ENCODE data around the gene C12orf42.

C12orf42 gene

DNA sequence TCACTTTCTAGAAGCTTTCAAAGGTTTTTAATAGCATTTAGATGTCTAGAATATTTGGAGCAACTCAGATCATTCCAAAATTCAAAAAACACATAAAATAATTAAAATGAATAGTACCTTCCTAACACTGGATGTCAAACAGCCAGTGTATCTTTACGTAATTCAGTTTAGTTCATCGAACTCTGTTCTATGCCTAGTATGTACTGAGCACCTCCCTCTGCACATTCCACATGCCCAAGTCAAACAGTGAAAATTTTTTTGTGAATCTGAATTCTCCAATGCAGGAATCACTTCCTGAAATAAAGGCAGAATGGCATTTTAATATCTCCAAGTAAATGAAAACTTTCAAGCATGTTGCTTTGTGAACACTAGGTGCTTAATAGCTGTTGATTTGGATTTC is 192.3 kb downstream of the C12orf42 start:
- no peak overlapping the region for H3K4me3 ChIP-seq (ENCODE audit: low read depth in 1 of 2, low read length in 2 of 2)
- H3K9me3 ChIP-seq (ENCODE audit: control insufficient read depth in 1 of 2, low read length in 2 of 2), result no peaks in the 10 kb centered on the region
- no peaks in the 10 kb centered on the region for H3K36me3 ChIP-seq (ENCODE audit: control insufficient read depth in 1 of 2, insufficient read depth in 2 of 2, low read length in 2 of 2)
- no peak overlapping the region for H3K27ac ChIP-seq (ENCODE audit: low read length)
- peaks cover 0 to 3% of the 10 kb centered on the region in 2 donors for H3K4me1 ChIP-seq (ENCODE audit: control insufficient read depth in 1 of 2, insufficient read depth in 2 of 2, low read length in 2 of 2)
- H3K27me3 ChIP-seq (ENCODE audit: low read depth, low read length), result no peaks in the 10 kb centered on the region

DNA sequence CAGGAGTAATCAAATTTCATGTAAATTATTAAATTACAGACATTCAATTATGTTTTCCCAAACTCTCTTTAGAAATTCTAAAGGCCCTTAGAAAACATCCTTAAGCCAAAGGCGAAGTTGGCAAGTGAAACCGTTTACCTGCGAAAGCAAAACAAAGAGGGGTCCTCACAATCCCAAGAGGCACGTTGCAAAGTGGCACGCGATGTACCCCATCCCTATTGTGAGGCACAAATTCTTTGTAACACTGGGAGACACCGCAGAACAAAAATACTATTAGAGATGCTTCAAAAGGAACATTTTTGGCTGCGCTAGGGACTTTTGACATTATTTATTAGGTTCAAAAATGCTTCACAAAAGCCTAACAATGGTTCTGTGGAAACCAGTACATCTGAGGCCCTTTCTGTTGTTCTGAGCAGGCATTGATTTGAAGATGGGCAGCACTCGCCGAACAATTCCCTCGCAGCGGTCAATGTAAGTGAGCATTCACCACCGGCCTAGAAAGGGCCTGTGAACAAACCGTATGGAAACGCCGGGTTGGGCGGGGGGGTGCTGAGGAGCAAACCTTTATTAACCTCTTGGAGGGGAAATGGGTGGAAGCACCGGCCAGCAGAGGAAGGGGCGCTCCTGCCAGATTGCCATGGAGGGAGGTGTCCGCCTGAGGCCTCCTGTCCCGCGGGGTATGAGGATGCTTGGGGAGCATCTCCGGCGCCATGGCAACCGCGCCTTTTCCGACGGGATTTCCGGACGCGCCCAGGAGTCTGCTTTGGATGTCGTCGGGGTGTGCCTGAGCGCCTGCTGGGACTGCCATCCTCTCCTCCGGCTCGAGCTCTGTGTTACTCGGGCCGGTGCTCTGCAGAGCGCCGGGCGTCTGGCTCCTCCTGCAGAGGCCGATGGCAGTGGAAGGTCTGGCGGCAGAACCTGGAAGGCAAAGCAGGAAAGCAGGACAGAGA is 193.9 kb downstream of the C12orf42 start:
- Histone ChIP-seq H3K27me3 (ENCODE audit: low read depth, low read length) (no peaks in the 10 kb centered on the region), H3K9me3 (ENCODE audit: control insufficient read depth in 1 of 2, low read length in 2 of 2) (no peaks in the 10 kb centered on the region), H3K4me1 (ENCODE audit: control insufficient read depth in 1 of 2, insufficient read depth in 2 of 2, low read length in 2 of 2) (peaks cover 0 to 3% of the 10 kb centered on the region in 2 donors), H3K4me3 (ENCODE audit: low read depth in 1 of 2, low read length in 2 of 2) (no peak overlapping the region), H3K27ac (ENCODE audit: low read length) (no peak overlapping the region), H3K36me3 (ENCODE audit: control insufficient read depth in 1 of 2, insufficient read depth in 2 of 2, low read length in 2 of 2) (no peaks in the 10 kb centered on the region)

DNA sequence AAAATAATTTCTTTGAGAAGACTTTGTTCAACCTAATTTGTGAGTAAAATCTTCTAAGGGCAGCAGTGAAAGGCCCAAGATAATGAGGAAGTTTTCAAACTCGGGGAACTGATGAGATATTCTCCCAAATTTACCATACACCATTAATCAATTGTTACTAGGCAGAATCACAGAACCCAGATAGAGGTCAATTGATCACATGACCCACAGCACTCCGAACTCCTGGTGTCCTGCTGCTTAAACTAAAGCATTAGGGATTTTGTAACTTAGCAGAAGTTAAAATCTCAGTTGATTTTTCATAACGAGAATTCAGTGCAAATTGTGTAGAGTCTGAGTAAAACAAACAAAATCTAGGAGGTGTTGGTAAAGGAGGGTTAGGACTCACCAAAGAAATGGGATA is 207.8 kb downstream of the C12orf42 start:
- Histone ChIP-seq H3K4me3 (ENCODE audit: low read depth in 1 of 2, low read length in 2 of 2) (no peak overlapping the region), H3K27me3 (ENCODE audit: low read depth, low read length) (no peaks in the 10 kb centered on the region), H3K4me1 (ENCODE audit: control insufficient read depth in 1 of 2, insufficient read depth in 2 of 2, low read length in 2 of 2) (no peaks in the 10 kb centered on the region), H3K36me3 (ENCODE audit: control insufficient read depth in 1 of 2, insufficient read depth in 2 of 2, low read length in 2 of 2) (no peaks in the 10 kb centered on the region), H3K9me3 (ENCODE audit: control insufficient read depth in 1 of 2, low read length in 2 of 2) (peaks cover 4 to 5% of the 10 kb centered on the region in 2 donors), H3K27ac (ENCODE audit: low read length) (no peak overlapping the region)

DNA sequence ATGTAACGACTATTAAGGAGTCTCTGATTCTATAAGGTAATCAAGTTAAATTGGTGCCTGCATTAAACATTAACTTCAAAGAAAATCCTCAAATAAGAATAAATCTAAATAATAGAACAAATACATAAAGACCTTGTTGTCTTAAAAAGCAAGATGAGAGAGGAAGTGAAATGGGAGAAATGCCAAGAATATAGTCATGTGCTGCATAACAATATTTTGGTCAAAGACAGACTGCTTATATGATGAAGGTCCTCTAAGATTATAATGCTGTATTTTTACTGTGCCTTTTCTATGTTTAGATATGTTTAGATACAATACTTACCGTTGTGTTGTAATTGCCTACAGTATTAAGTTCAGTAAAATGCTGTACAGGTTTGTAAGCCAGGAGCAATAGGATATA is 213.6 kb downstream of the C12orf42 start:
- Histone ChIP-seq H3K27me3 (ENCODE audit: low read depth, low read length) (no peaks in the 10 kb centered on the region), H3K36me3 (ENCODE audit: control insufficient read depth in 1 of 2, insufficient read depth in 2 of 2, low read length in 2 of 2) (no peaks in the 10 kb centered on the region), H3K27ac (ENCODE audit: low read length) (no peak overlapping the region), H3K4me3 (ENCODE audit: low read depth in 1 of 2, low read length in 2 of 2) (no peak overlapping the region), H3K9me3 (ENCODE audit: control insufficient read depth in 1 of 2, low read length in 2 of 2) (no peaks in the 10 kb centered on the region), H3K4me1 (ENCODE audit: control insufficient read depth in 1 of 2, insufficient read depth in 2 of 2, low read length in 2 of 2) (no peaks in the 10 kb centered on the region)

DNA sequence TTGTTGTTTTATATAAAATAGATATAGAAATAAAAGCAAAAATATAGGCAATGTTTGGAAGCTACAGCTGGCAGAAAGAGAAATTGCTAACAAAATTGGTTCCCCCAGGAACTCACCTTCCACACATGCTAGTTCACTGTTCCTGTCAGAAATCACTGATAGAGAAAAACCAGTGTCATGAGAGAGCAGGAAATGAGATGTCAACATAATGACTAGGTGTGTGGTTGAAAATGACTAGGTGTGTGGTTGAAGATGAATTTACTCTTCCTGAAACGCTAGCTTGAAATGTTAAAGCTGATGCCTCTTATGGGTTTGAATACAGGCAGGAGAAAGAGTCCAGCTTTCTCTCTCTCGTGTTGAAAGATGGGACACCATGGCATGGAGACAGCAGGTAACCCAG is 216.3 kb downstream of the C12orf42 start:
- Histone ChIP-seq H3K9me3 (ENCODE audit: control insufficient read depth in 1 of 2, low read length in 2 of 2) (no peaks in the 10 kb centered on the region), H3K4me1 (ENCODE audit: control insufficient read depth in 1 of 2, insufficient read depth in 2 of 2, low read length in 2 of 2) (no peaks in the 10 kb centered on the region), H3K36me3 (ENCODE audit: control insufficient read depth in 1 of 2, insufficient read depth in 2 of 2, low read length in 2 of 2) (no peaks in the 10 kb centered on the region), H3K4me3 (ENCODE audit: low read depth in 1 of 2, low read length in 2 of 2) (no peak overlapping the region), H3K27me3 (ENCODE audit: low read depth, low read length) (no peaks in the 10 kb centered on the region), H3K27ac (ENCODE audit: low read length) (no peak overlapping the region)

DNA sequence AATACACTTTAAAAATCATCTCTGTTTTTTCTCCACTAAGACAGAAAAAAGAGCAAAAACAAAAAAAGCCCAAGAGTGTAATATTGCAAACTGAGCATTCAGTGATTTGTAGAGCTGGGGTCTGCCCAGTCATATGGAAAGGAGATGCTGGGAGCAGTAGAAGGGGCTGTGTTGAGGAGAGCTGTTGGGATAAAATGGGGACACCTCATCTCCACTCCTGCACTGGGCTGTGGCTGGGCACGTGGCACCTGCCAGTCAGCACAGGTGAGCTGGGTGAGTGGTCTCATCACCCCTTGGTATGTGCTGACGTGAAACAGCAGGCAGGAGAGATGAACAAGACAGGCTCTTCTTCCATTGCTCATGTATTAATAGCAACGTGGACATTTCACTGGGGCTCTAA is 217.4 kb downstream of the C12orf42 start:
- no peaks in the 10 kb centered on the region for H3K27me3 ChIP-seq (ENCODE audit: low read depth, low read length)
- H3K4me1 ChIP-seq (ENCODE audit: control insufficient read depth in 1 of 2, insufficient read depth in 2 of 2, low read length in 2 of 2), result no peaks in the 10 kb centered on the region
- no peak overlapping the region for H3K27ac ChIP-seq (ENCODE audit: low read length)
- no peaks in the 10 kb centered on the region for H3K36me3 ChIP-seq (ENCODE audit: control insufficient read depth in 1 of 2, insufficient read depth in 2 of 2, low read length in 2 of 2)
- no peaks in the 10 kb centered on the region for H3K9me3 ChIP-seq (ENCODE audit: control insufficient read depth in 1 of 2, low read length in 2 of 2)
- no peak overlapping the region for H3K4me3 ChIP-seq (ENCODE audit: low read depth in 1 of 2, low read length in 2 of 2)

DNA sequence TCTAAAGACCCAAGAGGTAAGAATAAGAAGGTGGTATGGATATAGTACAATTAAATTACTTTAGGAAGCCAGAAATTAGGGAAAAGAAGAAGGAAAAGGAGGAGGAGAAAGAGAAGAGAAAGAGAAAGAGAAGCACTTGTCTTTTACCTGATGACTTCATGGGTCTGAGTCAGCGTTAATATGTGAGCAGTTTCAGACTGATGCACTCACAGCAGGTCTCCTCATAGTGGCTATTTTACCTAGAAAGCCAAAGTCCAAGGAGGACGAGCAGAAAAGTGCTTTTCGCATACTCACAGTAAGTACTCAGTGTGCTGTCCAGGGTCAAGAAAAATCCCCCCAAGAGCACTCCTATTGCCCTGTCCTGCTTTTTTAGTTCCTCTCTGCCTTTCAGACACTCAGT is 222.1 kb downstream of the C12orf42 start:
- H3K36me3 ChIP-seq (ENCODE audit: control insufficient read depth in 1 of 2, insufficient read depth in 2 of 2, low read length in 2 of 2), result no peaks in the 10 kb centered on the region
- no peak overlapping the region for H3K27ac ChIP-seq (ENCODE audit: low read length)
- no peaks in the 10 kb centered on the region for H3K9me3 ChIP-seq (ENCODE audit: control insufficient read depth in 1 of 2, low read length in 2 of 2)
- H3K4me1 ChIP-seq (ENCODE audit: control insufficient read depth in 1 of 2, insufficient read depth in 2 of 2, low read length in 2 of 2), result no peaks in the 10 kb centered on the region
- H3K4me3 ChIP-seq (ENCODE audit: low read depth in 1 of 2, low read length in 2 of 2), result no peak overlapping the region
- H3K27me3 ChIP-seq (ENCODE audit: low read depth, low read length), result no peaks in the 10 kb centered on the region

DNA sequence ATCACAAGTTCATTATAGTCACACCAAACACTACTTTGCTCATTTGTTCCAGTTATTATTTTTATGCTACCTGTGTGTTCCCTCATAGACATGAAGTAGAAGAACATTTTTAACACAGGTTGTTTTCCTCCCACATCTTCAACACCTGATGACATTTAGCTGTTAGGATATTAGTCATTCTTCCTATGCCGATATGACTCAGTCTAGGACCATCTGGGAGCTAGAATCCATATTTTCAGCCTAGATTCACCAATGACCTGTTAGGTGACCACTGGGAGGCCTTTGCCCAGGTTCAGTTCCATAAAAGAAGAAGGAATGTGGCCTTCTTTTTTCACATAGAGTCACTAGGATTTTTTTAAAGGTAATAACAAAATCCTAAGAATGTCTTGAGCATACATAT is 222.8 kb downstream of the C12orf42 start:
- H3K27me3 ChIP-seq (ENCODE audit: low read depth, low read length), result no peaks in the 10 kb centered on the region
- H3K9me3 ChIP-seq (ENCODE audit: control insufficient read depth in 1 of 2, low read length in 2 of 2), result no peaks in the 10 kb centered on the region
- no peak overlapping the region for H3K4me3 ChIP-seq (ENCODE audit: low read depth in 1 of 2, low read length in 2 of 2)
- no peaks in the 10 kb centered on the region for H3K4me1 ChIP-seq (ENCODE audit: control insufficient read depth in 1 of 2, insufficient read depth in 2 of 2, low read length in 2 of 2)
- no peaks in the 10 kb centered on the region for H3K36me3 ChIP-seq (ENCODE audit: control insufficient read depth in 1 of 2, insufficient read depth in 2 of 2, low read length in 2 of 2)
- no peak overlapping the region for H3K27ac ChIP-seq (ENCODE audit: low read length)

DNA sequence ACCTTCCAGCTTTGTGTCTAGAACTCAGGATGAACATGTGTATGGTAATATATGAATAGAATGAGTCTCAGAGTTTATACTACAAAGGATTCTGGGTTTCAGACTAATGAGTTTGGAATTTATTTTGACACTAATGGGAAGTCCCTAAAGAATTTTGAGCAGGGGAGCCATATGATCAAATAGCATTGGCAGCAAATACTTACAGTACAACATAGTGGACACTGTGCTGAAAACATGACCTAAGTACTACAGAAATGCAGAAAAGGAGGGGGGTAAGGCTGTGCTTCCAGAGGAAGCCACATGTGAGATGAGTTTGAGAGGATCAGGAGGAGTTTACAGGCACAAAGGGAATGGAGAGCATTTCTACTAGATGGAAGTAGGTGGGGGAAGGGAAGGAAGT is 225.8 kb downstream of the C12orf42 start:
- Histone ChIP-seq H3K4me1 (ENCODE audit: control insufficient read depth in 1 of 2, insufficient read depth in 2 of 2, low read length in 2 of 2) (no peaks in the 10 kb centered on the region), H3K27ac (ENCODE audit: low read length) (no peak overlapping the region), H3K36me3 (ENCODE audit: control insufficient read depth in 1 of 2, insufficient read depth in 2 of 2, low read length in 2 of 2) (no peaks in the 10 kb centered on the region), H3K9me3 (ENCODE audit: control insufficient read depth in 1 of 2, low read length in 2 of 2) (no peaks in the 10 kb centered on the region), H3K4me3 (ENCODE audit: low read depth in 1 of 2, low read length in 2 of 2) (no peak overlapping the region), H3K27me3 (ENCODE audit: low read depth, low read length) (no peaks in the 10 kb centered on the region)

DNA sequence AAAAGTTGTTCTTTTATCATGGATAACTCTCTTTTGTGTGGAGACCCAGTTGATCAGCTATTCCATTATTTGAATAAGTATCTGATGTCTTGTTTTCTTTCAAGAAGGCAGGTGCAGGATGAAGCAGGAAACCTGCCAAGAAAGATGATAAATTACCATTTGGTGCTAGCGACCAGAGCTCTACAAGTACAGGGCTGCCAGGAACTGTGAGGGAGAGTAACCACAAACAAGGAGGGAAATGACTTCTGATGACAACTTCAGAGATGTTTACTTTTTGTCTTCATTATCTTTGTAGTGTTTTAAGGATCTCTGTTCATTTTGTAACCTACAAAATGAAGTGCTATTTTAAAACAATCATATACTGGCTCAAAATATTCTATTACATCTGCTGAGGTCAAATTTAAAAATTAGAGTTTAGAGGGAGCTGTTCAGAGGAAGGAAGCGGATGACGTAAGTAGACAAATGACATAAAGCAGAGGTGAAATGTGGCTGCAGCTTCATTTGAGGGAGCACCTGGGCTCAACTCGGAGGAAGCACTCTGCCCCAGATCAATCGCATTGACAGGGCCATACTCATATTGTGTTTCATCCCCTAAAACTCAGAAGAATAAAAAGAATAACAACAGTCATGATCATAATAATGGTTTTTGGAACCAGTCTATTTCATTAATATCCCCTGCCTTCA is 226.8 kb downstream of the C12orf42 start:
- Histone ChIP-seq H3K9me3 (ENCODE audit: control insufficient read depth in 1 of 2, low read length in 2 of 2) (no peaks in the 10 kb centered on the region), H3K4me1 (ENCODE audit: control insufficient read depth in 1 of 2, insufficient read depth in 2 of 2, low read length in 2 of 2) (no peaks in the 10 kb centered on the region), H3K27me3 (ENCODE audit: low read depth, low read length) (no peaks in the 10 kb centered on the region), H3K27ac (ENCODE audit: low read length) (no peak overlapping the region), H3K4me3 (ENCODE audit: low read depth in 1 of 2, low read length in 2 of 2) (no peak overlapping the region), H3K36me3 (ENCODE audit: control insufficient read depth in 1 of 2, insufficient read depth in 2 of 2, low read length in 2 of 2) (no peaks in the 10 kb centered on the region)

DNA sequence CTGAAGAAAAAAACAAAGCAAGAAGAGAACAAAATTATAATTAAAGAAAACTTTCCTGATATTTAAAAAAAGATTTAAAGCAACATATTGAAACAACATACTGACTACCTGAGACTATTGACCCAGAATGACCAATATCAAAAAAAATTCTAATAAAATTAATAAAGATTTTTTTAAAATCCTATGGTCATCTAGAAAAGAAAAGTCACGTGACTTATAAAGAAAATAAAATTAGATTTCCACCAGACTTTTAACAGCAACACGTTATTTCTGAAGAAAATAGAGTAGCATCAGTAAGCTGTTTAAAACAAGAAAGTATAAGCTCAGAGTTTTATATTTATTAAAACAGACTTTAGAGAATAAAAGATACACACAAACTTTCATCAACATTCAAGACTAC is 238.0 kb downstream of the C12orf42 start:
- Histone ChIP-seq H3K27me3 (ENCODE audit: low read depth, low read length) (no peaks in the 10 kb centered on the region), H3K36me3 (ENCODE audit: control insufficient read depth in 1 of 2, insufficient read depth in 2 of 2, low read length in 2 of 2) (no peaks in the 10 kb centered on the region), H3K9me3 (ENCODE audit: control insufficient read depth in 1 of 2, low read length in 2 of 2) (peaks cover 0 to 4% of the 10 kb centered on the region in 2 donors), H3K27ac (ENCODE audit: low read length) (no peak overlapping the region), H3K4me3 (ENCODE audit: low read depth in 1 of 2, low read length in 2 of 2) (no peak overlapping the region), H3K4me1 (ENCODE audit: control insufficient read depth in 1 of 2, insufficient read depth in 2 of 2, low read length in 2 of 2) (no peaks in the 10 kb centered on the region)
